Stimulated activated naive CD4-positive, alpha-beta T cell (primary cell): ENCODE data around the gene PSMD2.
"Not testable (repeated sequence)": the region's sequence is repeated elsewhere in the genome, so short reads cannot be mapped to it uniquely, and the experiment has no call there.

Experiments
- DNase-seq, 6 experiments: peaks; one replicate each; lab custom pipeline; 2025; lab: John Stamatoyannopoulos, UW

Gene PSMD2

GRCh38 chr3:184298759-184299487, at the start of gene PSMD2:
Gene PSMD2, plus strand, starts transcription at chr3:184299241. Its CDS starts 26 bp downstream, at chr3:184299267.
- peak; percentile 93 to 97 (median 96) for DNase-seq

DNA sequence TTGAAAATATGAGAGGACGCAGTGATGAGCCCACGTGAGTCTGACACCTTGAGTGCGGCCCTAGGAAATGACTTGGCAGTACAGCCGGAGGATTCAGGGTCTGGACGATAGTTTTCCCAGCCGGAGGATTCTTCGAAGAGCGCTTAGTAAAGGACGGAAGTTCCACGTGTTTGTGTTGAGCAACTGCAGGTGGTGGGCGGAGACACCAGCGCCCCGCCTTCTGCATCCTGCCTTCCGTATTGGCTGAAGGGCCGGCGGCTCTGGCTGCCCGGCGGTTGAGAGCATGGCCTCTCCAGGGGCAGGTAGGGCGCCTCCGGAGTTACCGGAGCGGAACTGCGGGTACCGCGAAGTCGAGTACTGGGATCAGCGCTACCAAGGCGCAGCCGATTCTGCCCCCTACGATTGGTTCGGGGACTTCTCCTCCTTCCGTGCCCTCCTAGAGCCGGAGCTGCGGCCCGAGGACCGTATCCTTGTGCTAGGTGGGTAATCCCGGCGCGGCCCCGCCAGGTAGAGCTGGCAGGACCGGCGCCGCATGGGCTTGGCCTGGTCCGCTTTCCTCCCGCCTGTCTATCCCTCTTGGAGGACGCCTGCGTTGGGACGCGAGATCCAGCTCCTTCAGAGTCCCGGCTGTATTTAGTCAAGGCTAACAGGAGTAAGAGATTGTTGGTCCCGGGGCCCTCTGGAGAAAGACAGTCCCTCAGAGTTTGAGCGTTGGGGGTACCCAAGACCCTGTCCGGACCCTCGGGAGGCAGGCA, 49.5 kb upstream of the PSMD2 start, which contains the start of gene EEF1AKMT4:
TSS of gene EEF1AKMT4 (plus strand) at position 261 of the 755 bp plus-strand sequence. CDS start at position 284, 23 bp downstream.
- DNase-seq, result peak; percentile 88 to 95 (median 92)

GRCh38 chr3:184250167-184250828, 48.7 kb upstream of the PSMD2 start:
- peak; percentile 67 to 88 (median 80) for DNase-seq

DNA sequence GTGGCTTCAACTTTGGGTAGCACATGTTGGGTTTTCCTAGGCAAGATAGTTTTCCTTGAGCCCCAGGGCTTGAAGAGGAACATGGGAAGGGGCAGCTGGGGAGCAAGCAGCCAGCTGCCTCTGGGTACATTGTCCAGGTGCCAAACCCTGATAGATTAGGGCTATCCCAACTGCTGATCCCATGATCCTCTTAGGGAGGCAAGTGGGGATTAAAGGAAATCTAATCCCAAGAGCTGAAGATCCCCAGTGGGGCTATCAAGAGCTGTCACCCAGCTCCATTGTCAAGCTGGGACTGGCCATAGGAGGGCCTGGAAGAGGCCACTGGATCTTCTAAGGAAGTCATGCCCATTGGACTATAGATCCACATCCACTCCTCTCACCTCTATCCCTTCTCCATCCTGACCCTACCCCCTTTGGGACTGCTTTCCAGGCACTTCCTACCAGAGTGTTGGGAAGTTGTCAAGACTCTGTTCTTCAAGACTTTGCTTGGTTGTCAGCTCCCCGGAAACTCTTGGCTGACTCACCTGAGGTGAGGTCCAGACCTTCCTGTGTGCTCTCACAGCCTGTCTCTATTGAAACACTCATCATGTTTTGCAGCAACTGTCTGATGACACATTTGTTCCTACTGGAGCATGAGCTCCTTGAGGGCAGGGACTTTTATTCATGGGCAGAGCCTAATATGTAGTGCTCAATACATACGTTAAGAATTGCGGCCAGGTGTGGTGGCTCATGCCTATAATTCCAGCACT, 43.6 kb upstream of the PSMD2 start:
- DNase-seq, result no peak

GRCh38 chr3:184257083-184257915, 41.7 kb upstream of the PSMD2 start:
- DNase-seq, result no peak

DNA sequence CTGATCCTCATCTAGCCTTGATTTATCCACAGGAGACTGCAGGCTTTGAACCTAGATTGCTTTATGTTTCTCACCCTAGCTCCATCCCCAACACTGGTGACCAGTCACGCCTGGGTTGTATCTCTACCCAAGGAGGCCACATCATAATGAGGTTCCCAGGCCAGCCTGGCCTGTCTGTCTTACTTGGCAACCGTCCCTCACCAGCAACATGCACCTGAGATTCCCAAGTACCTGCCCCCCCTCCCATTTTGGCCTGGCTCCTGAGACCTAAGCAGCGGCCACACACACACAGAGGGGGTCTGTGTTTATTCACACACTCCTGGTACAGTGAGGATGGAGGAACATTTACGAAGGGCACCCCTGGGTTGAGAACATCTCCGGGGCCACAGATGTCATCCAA, 40.1 kb upstream of the PSMD2 start:
- no peak for DNase-seq

DNA sequence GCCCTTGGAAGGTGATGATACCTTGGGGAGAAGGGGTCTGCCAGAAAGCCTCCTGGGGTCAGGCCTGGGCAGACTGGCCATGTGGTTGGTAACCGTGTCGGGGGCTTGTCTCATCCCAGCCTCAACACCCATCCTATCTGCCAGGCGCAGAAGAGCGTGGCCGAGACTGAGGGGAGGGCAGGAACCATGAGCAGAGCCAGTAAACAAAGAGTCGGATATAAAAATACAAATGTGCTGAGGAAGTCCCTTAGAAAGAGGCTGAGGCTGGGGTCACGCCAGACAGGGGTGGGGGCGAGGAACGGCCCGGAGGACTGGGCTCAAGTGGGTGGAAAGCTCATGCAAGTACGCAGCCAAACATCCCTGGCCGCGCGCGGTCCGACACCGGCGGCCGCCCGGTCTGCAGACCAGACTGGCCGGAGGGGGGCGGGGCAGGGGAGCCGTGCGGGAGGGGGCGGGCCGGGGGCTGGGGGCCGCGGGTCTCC, 39.6 kb upstream of the PSMD2 start:
- no peak for DNase-seq

DNA sequence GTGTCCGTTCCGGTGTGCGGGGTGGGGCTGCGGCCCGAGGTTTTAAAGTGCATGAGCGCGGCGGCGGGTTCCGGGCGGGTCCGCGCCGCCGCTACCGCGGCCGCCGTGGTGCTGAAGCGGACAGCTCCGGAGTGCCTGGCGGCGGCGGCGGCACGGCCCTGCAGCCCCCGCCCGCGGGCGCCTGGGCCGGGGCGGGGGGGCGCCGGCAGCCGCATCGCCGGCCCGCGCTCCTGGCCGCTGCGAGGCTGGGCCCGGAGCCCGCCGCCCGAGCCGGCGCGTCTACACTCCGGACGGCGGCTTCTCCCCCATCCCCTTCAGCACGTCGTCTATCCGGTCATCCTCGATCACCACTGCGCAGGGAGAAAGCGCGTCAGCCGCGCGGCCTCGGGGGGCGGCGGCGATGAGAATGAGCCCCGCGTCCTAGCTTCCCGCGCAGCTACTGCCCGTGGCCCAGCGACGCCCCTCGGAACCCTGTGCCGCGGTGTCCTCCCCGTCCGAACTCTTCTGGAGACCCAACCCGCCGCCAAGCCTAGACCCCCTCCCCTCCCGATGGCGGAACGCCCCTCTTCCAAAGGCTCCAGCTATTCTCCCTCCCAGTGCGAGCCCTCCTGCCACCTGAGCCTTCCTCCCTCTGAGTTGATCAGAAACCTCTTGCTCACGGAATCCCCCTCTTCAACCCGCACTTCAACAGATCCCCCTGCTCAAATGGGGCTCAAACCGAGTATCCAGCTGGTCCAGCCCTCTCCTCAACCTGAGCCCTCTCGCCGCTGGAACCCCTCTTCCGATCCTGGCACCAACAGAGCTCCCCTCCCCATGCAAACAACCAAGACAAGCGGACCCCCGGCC, 38.9 kb upstream of the PSMD2 start:
- DNase-seq, result peak in 3 of 6 experiments; percentile 13 to 34 (median 21)

- no peak for DNase-seq
Observed at GRCh38 chr3:184260724-184261269, 38.2 kb upstream of the PSMD2 start.

DNA sequence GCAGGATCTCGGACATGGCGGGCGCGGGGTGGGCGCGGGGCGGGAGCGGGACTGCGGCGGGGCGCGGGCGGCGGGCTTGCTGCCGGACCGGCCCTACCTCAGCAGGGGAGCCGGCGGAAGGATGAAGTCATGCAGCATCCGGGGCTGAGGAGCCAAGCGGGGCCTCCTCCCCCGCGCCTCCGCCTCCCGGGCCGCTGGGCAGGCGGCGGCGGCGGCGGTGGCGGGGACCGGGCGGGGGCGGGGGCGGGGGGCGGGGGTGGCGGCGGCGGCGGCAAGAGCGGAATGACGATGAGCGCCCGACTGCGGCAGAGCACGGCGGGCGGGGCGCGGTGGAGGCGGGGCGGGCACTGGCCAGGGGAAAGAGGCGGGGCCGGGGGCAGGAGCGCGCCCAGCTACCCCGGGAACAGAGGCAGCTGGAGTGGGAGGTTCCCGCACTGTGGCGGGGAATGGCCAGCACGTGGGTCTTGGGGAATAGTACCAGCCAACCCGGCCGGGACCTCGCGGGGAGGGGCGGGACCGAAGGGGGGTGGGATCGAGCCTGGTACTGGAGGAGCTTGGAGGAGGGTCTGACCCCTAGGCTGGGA, 37.7 kb upstream of the PSMD2 start, which contains the start of gene CAMK2N2:
TSS of gene CAMK2N2 (minus strand) at position 284 of the 584 bp plus-strand sequence. CDS start at position 16, 268 bp downstream.
- peak in 3 of 6 experiments; percentile 15 to 45 (median 20) for DNase-seq

GRCh38 chr3:184261854-184262763, 36.9 kb upstream of the PSMD2 start:
- peak in 1 of 6 experiments; percentile 24 for DNase-seq

- DNase-seq, result no peak
Observed at GRCh38 chr3:184262764-184263179, 36.3 kb upstream of the PSMD2 start.

GRCh38 chr3:184267249-184267648, 31.8 kb upstream of the PSMD2 start:
- DNase-seq, result not testable (repeated sequence)

DNA sequence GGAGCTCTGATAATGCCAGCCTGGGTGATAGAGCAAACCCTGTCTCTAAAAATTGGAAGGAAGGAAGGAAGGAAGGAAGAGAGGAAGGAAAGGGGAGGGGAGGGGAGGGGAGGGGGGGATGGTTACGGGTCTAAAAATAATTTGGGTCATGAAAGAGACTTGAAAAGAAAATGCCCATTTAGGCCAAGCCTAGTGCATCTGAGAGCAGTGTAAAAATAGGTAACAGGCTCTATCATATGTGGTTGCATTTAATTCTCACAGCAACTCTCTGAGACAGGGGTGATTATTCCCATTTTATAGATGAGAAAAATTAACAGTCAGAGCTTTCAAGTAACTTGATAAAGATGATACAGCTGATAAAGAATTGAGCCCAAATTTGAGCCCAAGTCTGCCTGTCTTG, 26.8 kb upstream of the PSMD2 start:
- DNase-seq, result no peak

DNA sequence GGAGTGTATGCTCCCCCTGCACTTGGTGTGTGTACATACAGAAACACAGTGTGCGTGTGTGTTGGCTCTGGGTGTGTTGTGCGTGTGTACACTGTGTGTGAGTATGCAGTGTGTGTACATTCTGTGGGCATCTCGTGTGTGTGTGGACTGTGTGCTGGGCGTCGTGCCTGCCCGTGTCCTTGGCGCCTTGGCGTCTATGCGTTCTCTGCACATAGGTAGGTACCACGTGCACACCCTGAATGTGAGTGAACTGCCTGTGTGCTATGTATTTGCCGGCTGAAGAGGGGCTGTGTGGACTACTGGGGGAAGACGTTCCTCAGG, 23.7 kb upstream of the PSMD2 start:
- no peak for DNase-seq

- DNase-seq, result no peak
Observed at GRCh38 chr3:184275961-184276910, 22.8 kb upstream of the PSMD2 start, which contains the start of gene ECE2. Gene ECE2, plus strand, starts transcription at chr3:184276022. Its CDS starts 132 bp downstream, at chr3:184276154.

DNA sequence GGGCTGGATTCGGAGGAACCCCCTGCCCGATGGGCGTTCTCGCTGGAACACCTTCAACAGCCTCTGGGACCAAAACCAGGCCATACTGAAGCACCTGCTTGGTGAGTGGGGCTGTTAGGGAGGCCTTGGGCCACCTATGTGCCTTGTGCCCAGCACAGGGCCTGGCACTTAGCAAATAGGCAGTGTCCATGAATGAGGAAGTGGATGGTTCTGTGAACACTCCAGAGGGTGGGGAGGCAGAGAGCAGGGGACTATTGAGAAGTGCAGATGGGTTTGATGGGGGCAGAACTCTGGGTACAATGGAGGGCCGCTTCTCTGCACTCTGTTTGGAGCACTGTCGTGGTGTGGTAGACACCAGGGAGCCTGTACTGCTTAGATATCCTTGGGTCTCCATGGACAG, 21.7 kb upstream of the PSMD2 start:
- DNase-seq, result no peak
